GM12878 (cell line): Measurements from ENCODE around the gene PDE6B. TPM values are rescaled to one million over a fixed set of nuclear protein-coding genes. Genes with fewer than 3 reads are reported as not detected.

ENCODE experiments used
- ATAC-seq: fragments of 200-7000 bp; cut with Tn5 transposase; 3 replicates; pipeline ENCODE4 v1.9.1; 2020; ENCODE audit warnings: mild to moderate bottlenecking, moderate library complexity
- BruUV-seq: library from RNA; stranded (reverse); fragments of 400-500 nt; replicated peaks from 2 replicates; lab custom pipeline; 2021; lab: Mats Ljungman, UMichigan
- CTCF ChIA-PET: fragments of 300-600 bp; sonication (Branson Sonifier 250); formaldehyde crosslinking; extraction: SDS; loops from one replicate; lab custom pipeline; 2021; ENCODE audit warnings: inconsistent platforms; lab: Yijun Ruan, JAX
- POLR2A ChIA-PET: fragments of 350-600 bp; formaldehyde crosslinking; extraction: SDS; loops from one replicate; lab custom pipeline; 2021; ENCODE audit warnings: inconsistent platforms; lab: Charles Lee
- RAD21 ChIA-PET: fragments of 300-600 bp; sonication (Branson Sonifier 250); formaldehyde crosslinking; loops from one replicate; lab custom pipeline; 2023; ENCODE audit warnings: antibody characterized with exemption; ENCODE audit not compliant: unreplicated experiment; lab: Charles Lee
- SMC1A ChIA-PET: fragments of 300-600 bp; sonication (Branson Sonifier 250); formaldehyde crosslinking; loops from one replicate; lab custom pipeline; 2023; ENCODE audit not compliant: unreplicated experiment, uncharacterized antibody; lab: Charles Lee
- DNase-seq: peaks from one replicate; pipeline ENCODE4 v3.0.0-alpha.2; 2011; ENCODE audit warnings: low read depth, low spot score
- FAIRE-seq: peaks from 3 replicates; lab custom pipeline; 2011; peaks lifted over from hg19 to GRCh38; lab: Jason Lieb, UNC
- H2AFZ ChIP-seq: 2 replicates; pipeline ENCODE4 v1.6.0; 2011; ENCODE audit warnings: low read depth, low read length, control low read depth; ENCODE audit not compliant: control insufficient read depth
- H3K27ac ChIP-seq: 2 replicates; pipeline ENCODE4 v1.5.1; 2011; ENCODE audit warnings: control low read depth; ENCODE audit not compliant: control insufficient read depth, insufficient read depth
- H3K27me3 ChIP-seq, 2 experiments: replicated peaks in 1 of 2; 2 replicates each; pipeline versions ENCODE4 v1.6.0 to v1.6.1; 2011; ENCODE audit warnings: low read length in 1 of 2; ENCODE audit not compliant: control insufficient read depth in 2 of 2, insufficient read depth in 2 of 2
- H3K36me3 ChIP-seq, 2 experiments: 2 replicates each; pipeline ENCODE4 v1.5.1; 2011; ENCODE audit warnings: low read length in 1 of 2; ENCODE audit not compliant: control insufficient read depth in 2 of 2, insufficient read depth in 2 of 2
- H3K4me1 ChIP-seq: 2 replicates; pipeline ENCODE4 v1.6.1; 2011; ENCODE audit warnings: mild to moderate bottlenecking, low read length, moderate library complexity, mixed read lengths; ENCODE audit not compliant: control insufficient read depth, insufficient read depth
- H3K4me2 ChIP-seq: 2 replicates; pipeline ENCODE4 v1.6.0; 2011; ENCODE audit warnings: control low read depth; ENCODE audit not compliant: control insufficient read depth, insufficient read depth
- H3K4me3 ChIP-seq: fragments of 200-600 bp; sonication (generic); 2 replicates; pipeline ENCODE4 v1.5.1; 2016
- H3K79me2 ChIP-seq: 2 replicates; pipeline ENCODE4 v1.6.0; 2011; ENCODE audit warnings: low read length; ENCODE audit not compliant: control insufficient read depth, insufficient read depth
- H3K9ac ChIP-seq: 2 replicates; pipeline ENCODE4 v1.8.0; 2011; ENCODE audit warnings: low read length, control low read depth, mixed read lengths; ENCODE audit not compliant: control insufficient read depth, insufficient read depth
- H3K9me3 ChIP-seq: replicated peaks from 3 replicates; pipeline ENCODE4 v1.5.1; 2011; ENCODE audit warnings: mild to moderate bottlenecking, low read length; ENCODE audit not compliant: control insufficient read depth, insufficient read depth
- H4K20me1 ChIP-seq: 2 replicates; pipeline ENCODE4 v1.6.0; 2011; ENCODE audit not compliant: control insufficient read depth, insufficient read depth
- CBX5 ChIP-seq: sonication (generic); IDR thresholded peaks from 2 replicates; pipeline ENCODE4 v1.6.1; 2016; ENCODE audit warnings: low read depth, moderate library complexity, mild to moderate bottlenecking, inconsistent platforms
- DPF2 ChIP-seq: fragments of 450-650 bp; IDR thresholded peaks from 2 replicates; pipeline ENCODE4 v1.6.1; 2017; ENCODE audit warnings: mild to moderate bottlenecking
- IKZF2 ChIP-seq, 2 experiments: fragments of 450-650 bp; IDR thresholded peaks; 2 replicates each; pipeline ENCODE4 v1.6.1; 2017; ENCODE audit warnings: mild to moderate bottlenecking in 2 of 2, moderate library complexity in 2 of 2
- JUNB ChIP-seq: IDR thresholded peaks from 2 replicates; pipeline ENCODE4 v1.6.1; 2016; ENCODE audit warnings: antibody characterized with exemption, mild to moderate bottlenecking
- ZNF217 ChIP-seq: fragments of 450-650 bp; IDR thresholded peaks from 2 replicates; pipeline ENCODE4 v1.6.1; 2017; ENCODE audit warnings: antibody characterized with exemption, mild to moderate bottlenecking
- WGBS: methylation state at CpG from one replicate; pipeline ENCODE4 v1.1.6; 2016; ENCODE audit warnings: low lambda C conversion rate; ENCODE audit not compliant: insufficient replicate concordance, insufficient coverage; ENCODE audit errors: missing lambda C conversion rate; 5-methylcytosine and 5-hydroxymethylcytosine counted together
- in situ Hi-C: fragments of 300-500 bp; cut with MboI; formaldehyde crosslinking; loops from 9 replicates; pipeline ENCODE4 v1.14.3; 2018; ENCODE audit warnings: mixed read lengths
- intact Hi-C: fragments of 100-400 bp; cut with micrococcal nuclease; formaldehyde crosslinking; loops from one replicate; pipeline ENCODE4 v1.14.2; 2022; ENCODE audit not compliant: unreplicated experiment
- polyA plus RNA-seq, 11 experiments: library from polyadenylated mRNA; depleted of rRNA in 4 of 11; unstranded in 6 of 11; stranded (reverse) in 5 of 11; fragments of >200 nt; fragmentation: Nextera tagmentation in 4 of 11; fragmentation: Illumina TruSeq in 1 of 11; extraction: Ambion mirVana in 4 of 11; extraction: Trizol in 1 of 11; gene quantifications; 1 replicate in 1 of 11; 2 replicates in 10 of 11; pipeline versions ENCODE4 v1.2.1 to v1.2.3, GENCODE V29; 2011 to 2016; ENCODE audit warnings: inconsistent platforms in 2 of 11, missing spikeins in 2 of 11, low read depth in 1 of 11
- total RNA-seq, 4 experiments: library from RNA; depleted of rRNA in 3 of 4; stranded (reverse); fragments of >200 nt in 3 of 4; fragmentation: Illumina TruSeq in 1 of 4; extraction: Trizol in 1 of 4; gene quantifications; 2 replicates each; pipeline versions ENCODE4 v1.2.1 to v1.2.3, GENCODE V29; 2013 to 2021
- TF ChIP-seq, protein P1 (sequence below): fragments of 450-650 bp; formaldehyde crosslinking; IDR thresholded peaks from 2 replicates; pipeline ENCODE4 v1.4.0; 2022; ENCODE audit warnings: mild to moderate bottlenecking, moderate library complexity

Gene PDE6B
- total and polyA plus RNA-seq, 10 of the 15 experiments (the other 5 are each of a cell fraction or from before 2014, with no cell fraction given) = 2.6 to 6.4 (median 3.8) TPM

DNA sequence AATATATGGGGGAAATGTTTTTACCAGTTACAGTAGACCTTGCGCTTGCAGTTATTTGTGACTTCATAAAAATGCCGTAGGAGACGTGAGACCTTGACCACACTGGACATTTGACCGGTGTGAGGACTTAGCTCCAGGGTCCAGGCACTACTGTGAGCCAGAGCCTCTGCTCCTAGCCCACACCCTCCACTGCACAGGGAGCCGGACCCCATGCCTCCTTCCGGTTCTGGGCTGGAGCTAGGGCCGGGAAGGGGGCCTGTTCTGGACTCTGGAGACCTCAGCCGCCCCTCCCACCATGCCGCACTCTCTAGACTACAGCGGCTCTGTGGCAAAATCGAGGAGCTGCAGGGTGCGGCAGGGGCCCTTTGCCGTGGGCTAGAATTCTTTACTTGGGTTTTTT is 85.5 kb downstream of the PDE6B start:
- no peak for TF ChIP-seq CBX5
- TF ChIP-seq, protein P1, sequence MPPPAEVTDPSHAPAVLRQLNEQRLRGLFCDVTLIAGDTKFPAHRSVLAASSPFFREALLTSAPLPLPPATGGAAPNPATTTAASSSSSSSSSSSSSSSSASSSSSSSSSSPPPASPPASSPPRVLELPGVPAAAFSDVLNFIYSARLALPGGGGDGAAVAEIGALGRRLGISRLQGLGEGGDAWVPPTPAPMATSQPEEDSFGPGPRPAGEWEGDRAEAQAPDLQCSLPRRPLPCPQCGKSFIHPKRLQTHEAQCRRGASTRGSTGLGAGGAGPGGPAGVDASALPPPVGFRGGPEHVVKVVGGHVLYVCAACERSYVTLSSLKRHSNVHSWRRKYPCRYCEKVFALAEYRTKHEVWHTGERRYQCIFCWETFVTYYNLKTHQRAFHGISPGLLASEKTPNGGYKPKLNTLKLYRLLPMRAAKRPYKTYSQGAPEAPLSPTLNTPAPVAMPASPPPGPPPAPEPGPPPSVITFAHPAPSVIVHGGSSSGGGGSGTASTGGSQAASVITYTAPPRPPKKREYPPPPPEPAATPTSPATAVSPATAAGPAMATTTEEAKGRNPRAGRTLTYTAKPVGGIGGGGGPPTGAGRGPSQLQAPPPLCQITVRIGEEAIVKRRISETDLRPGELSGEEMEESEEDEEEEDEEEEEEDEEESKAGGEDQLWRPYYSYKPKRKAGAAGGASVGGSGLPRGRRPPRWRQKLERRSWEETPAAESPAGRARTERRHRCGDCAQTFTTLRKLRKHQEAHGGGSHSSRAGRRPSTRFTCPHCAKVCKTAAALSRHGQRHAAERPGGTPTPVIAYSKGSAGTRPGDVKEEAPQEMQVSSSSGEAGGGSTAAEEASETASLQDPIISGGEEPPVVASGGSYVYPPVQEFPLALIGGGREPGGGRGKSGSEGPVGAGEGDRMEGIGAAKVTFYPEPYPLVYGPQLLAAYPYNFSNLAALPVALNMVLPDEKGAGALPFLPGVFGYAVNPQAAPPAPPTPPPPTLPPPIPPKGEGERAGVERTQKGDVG (CRISPR knock-in tag) = no peak
- no peak for TF ChIP-seq ZNF217
- no peak for TF ChIP-seq IKZF2 (IDR thresholded peaks at IDR 0.05)
- no peak for TF ChIP-seq DPF2
- no peak for TF ChIP-seq JUNB
- FAIRE-seq = no peak
- ChIA-PET CTCF (no interaction called here), SMC1A (interaction anchor here (0.6 kb wide), 1 partner anchor 133 kb away, joined by 3 read pairs; no protein-coding TSS in a partner anchor), POLR2A (no interaction called here), RAD21 (no interaction called here)
- H3K4me2 ChIP-seq = no peak overlapping the region
- no peak overlapping the region for H3K9ac ChIP-seq
- H3K4me3 ChIP-seq = no peak overlapping the region
- no peaks in the 10 kb centered on the region; the same call in 1 of the 2 replicates for H3K4me1 ChIP-seq
- no peak for ATAC-seq
- 95% methylated on average over 13 of the region's 13 CpGs for WGBS
- peaks cover 2 to 3% of the 10 kb centered on the region in 2 experiments; a peak in 3 of 4 replicates for H3K36me3 ChIP-seq
- no peak overlapping the region for H3K27ac ChIP-seq
- intact Hi-C loops (no loop called here), in situ Hi-C loops (no loop called here)
- peaks cover 51% of the 10 kb centered on the region for H3K79me2 ChIP-seq
- no peak for DNase-seq
- no TSS peak for BruUV-seq
- no peak overlapping the region for H2AFZ ChIP-seq
- H3K9me3 ChIP-seq = no peaks in the 10 kb centered on the region
- H4K20me1 ChIP-seq = no peaks in the 10 kb centered on the region
- H3K27me3 ChIP-seq = no peaks in the 10 kb centered on the region
